Lower lobe of right lung (tissue), 2 donors: ENCODE measurements around the gene PLEKHJ1. TPM values are rescaled to one million over a fixed set of nuclear protein-coding genes. Genes with fewer than 3 reads are reported as not detected.

Experiments used
- ATAC-seq, 2 donors: fragments of 200-7000 bp; cut with Tn5 transposase; one replicate each; pipeline ENCODE4 v1.9.1; 2020 to 2022; ENCODE audit warnings: mild to moderate bottlenecking in 2 of 2, moderate library complexity in 2 of 2
- DNase-seq: peaks from one replicate; pipeline ENCODE4 v3.0.0-alpha.2; 2020
- H3K27ac ChIP-seq: fragments of 200-600 bp; one replicate; pipeline ENCODE4 v1.8.0; 2022
- H3K27me3 ChIP-seq: fragments of 200-600 bp; one replicate; pipeline ENCODE4 v1.8.0; 2022; ENCODE audit warnings: low read depth
- H3K36me3 ChIP-seq: fragments of 200-600 bp; one replicate; pipeline ENCODE4 v1.8.0; 2022; ENCODE audit warnings: mild to moderate bottlenecking
- H3K4me1 ChIP-seq: fragments of 200-600 bp; one replicate; pipeline ENCODE4 v1.8.0; 2022
- H3K4me3 ChIP-seq: fragments of 200-600 bp; one replicate; pipeline ENCODE4 v1.8.0; 2022; ENCODE audit warnings: mild to moderate bottlenecking
- H3K9me3 ChIP-seq: fragments of 200-600 bp; one replicate; pipeline ENCODE4 v1.8.0; 2022
- CTCF ChIP-seq: fragments of 200-600 bp; IDR thresholded peaks from one replicate; pipeline ENCODE4 v1.8.0; 2022; ENCODE audit warnings: antibody characterized with exemption, mild to moderate bottlenecking
- intact Hi-C: fragments of 100-400 bp; cut with DNase I; formaldehyde crosslinking; loops from one replicate; pipeline ENCODE4 v1.11.0; 2022
- total RNA-seq: library from RNA; stranded (reverse); fragmentation: NEBNext Ultra II Directional; extraction: Animal tissue kit (Norgen Biotek cat#: 25700); gene quantifications from one replicate; pipeline ENCODE4 v1.2.1, GENCODE V29; 2021
- donor health status: DM: no; HTN: yes; CAD: no; lungs with severe emphysema.

Gene PLEKHJ1
- total RNA-seq, 1 donor from 2014 or later = 52.0 TPM

- Histone ChIP-seq H3K4me3 (no peak overlapping the region), H3K4me1 (peaks cover 13% of the 10 kb centered on the region), H3K9me3 (no peaks in the 10 kb centered on the region), H3K27ac (no peak overlapping the region), H3K36me3 (peaks cover 86% of the 10 kb centered on the region), H3K27me3 (no peaks in the 10 kb centered on the region)
- ATAC-seq (no peak), DNase-seq (no peak)
- intact Hi-C loops = no loop called here
- TF ChIP-seq CTCF = no peak
Observed at GRCh38 chr19:2192862-2193261, 43.3 kb downstream of the PLEKHJ1 start.

DNA sequence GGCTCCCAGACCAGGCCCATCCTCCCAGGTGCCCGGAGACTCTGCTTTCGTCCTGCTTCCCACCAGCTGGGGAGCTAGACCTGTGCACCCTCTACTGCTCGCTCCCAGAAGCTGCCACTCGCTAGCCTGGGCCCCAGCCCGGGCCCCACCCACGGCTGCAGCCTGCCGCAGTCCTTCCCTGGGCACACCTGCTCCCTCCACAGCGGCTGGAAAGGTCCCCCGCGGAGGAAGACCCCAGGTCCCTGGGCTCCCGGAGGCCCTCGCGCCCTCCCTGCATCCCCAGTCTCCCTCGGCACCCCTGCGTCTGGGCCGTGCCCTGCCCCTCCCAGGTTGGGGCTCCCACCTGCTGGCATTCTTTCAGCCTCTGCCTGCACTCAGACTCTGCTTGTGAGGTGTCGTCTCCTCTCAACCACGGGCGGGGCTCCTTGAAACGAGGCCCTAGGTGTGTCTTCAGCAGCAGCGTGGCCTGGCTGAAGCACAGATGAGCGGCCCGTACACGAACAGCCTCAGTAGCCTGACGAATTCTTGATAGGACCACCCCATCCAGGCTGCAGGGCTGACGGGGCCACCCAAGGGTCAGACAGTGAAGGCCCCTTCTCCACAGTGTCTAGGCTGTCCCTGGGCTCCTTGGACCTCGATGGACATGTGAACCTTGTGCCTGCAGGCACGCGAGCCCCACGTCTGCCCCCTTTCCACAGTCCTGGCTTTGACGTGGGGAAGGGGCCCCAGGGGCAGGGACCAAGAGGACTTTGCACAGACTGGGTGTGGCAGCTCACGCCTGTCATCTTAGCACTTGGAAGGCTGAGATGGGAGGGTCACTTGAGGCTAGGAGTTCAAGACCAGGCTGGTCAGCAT lies 44.4 kb downstream of the PLEKHJ1 start:
- peaks cover 25% of the 10 kb centered on the region for H3K4me1 ChIP-seq
- no peaks in the 10 kb centered on the region for H3K27me3 ChIP-seq
- H3K4me3 ChIP-seq = no peak overlapping the region
- TF ChIP-seq CTCF = no peak
- no peaks in the 10 kb centered on the region for H3K9me3 ChIP-seq
- ATAC-seq (peak in 1 of 2 donors; percentile 29), DNase-seq (no peak)
- H3K36me3 ChIP-seq = peaks cover 84% of the 10 kb centered on the region
- no peak overlapping the region for H3K27ac ChIP-seq
- intact Hi-C loops = no loop called here

DNA sequence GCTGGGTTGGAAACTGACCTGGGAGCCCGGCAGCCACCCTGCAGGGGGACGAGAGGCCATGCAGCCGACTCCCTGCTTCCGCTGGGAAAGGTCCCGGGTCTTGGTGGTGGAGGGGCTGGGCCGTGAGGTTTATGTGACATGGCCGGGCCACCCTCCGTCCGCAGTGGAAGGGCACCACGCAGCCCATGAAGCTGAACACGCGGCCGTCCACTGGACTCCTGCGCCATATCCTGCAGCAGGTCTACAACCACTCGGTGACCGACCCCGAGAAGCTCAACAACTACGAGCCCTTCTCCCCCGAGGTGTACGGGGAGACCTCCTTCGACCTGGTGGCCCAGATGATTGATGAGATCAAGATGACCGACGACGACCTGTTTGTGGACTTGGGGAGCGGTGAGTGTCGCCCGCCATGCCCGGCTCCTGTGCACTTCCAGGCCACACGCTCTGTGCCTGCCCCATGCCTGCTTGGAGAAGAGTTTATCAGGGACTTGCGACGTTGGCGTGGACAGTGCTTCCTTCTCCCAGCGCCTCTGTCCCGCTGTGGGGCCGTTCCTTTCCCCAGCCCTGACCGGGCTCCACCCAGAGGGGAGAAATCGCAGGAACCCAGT lies 45.2 kb downstream of the PLEKHJ1 start:
- Histone ChIP-seq H3K4me3 (no peak overlapping the region), H3K36me3 (peaks cover 82% of the 10 kb centered on the region), H3K27me3 (no peaks in the 10 kb centered on the region), H3K4me1 (peaks cover 33% of the 10 kb centered on the region), H3K27ac (no peak overlapping the region), H3K9me3 (no peaks in the 10 kb centered on the region)
- no peak for DNase-seq
- no peak for ATAC-seq
- TF ChIP-seq CTCF = no peak
- intact Hi-C loops = no loop called here

DNA sequence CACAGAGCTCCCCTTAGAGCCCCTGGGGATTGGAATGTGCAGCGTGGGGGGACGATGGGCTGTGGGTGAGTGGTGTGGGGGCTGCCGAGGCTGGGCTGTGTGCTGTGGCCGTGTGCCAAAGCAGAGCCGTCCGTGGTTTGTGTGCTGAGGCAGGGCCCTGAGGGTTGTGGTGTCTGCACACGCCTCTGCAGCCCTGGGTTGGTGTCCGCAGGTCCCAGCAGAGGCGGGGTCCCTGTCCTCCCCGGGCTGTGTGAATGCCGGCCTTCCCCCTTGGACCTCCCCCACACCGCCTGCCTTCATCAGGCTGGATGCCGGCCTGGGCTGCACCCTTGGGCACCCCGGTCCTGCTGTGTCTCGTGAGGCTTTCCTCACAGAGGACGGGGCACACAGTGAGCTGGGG lies 46.2 kb downstream of the PLEKHJ1 start:
- no peak for ATAC-seq
- TF ChIP-seq CTCF = no peak
- intact Hi-C loops = no loop called here
- H3K36me3 ChIP-seq = peaks cover 72% of the 10 kb centered on the region
- H3K9me3 ChIP-seq = no peaks in the 10 kb centered on the region
- H3K27me3 ChIP-seq = no peaks in the 10 kb centered on the region
- DNase-seq = no peak
- no peak overlapping the region for H3K27ac ChIP-seq
- no peak overlapping the region for H3K4me3 ChIP-seq
- peaks cover 43% of the 10 kb centered on the region for H3K4me1 ChIP-seq

DNA sequence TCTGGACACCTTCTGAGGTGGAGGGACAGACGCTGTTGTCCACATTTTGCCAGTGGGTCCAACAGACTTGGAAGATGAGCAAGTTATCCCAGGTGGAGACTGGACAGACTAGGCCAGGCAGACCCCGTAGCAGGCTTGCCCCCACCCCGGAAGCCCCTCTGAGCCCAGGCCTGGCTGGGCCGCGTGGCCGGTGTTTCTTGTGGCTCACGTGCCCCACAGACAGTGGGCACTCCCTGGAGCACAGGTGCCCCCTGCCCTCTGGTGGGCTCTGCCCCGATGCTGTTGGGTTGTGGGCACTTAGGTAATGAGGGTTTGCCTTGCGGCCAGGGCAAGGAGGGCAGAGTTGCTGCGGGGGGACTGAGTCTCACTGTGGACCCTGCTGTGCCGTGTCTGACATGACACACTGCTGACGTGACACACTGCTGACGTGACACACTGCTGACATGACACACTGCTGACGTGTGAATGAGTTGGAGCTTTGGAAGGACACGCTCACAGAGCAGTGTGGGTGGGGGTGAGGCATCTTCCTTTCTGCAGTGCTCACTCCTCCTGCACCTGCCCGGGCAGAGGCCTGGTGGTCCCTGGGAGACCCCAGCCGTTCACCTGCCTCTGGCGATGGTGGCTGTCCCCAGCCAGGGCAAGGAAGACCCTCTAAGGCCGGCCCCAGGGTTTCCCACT lies 47.3 kb downstream of the PLEKHJ1 start:
- TF ChIP-seq CTCF = no peak
- H3K27me3 ChIP-seq = no peaks in the 10 kb centered on the region
- ATAC-seq = no peak
- H3K36me3 ChIP-seq = peaks cover 62% of the 10 kb centered on the region
- H3K4me3 ChIP-seq = no peak overlapping the region
- H3K9me3 ChIP-seq = no peaks in the 10 kb centered on the region
- H3K27ac ChIP-seq = peak overlapping the region; percentile 4
- DNase-seq = no peak
- peaks cover 50% of the 10 kb centered on the region for H3K4me1 ChIP-seq
- intact Hi-C loops = no loop called here
